Fibroblast of skin of left biceps (primary cell): ENCODE measurements around the gene B3GALT4.
A peak's percentile ranks its signal among the peaks of the same experiment; 100 is the strongest.
"Not testable (repeated sequence)": the region's sequence is repeated elsewhere in the genome, so short reads cannot be mapped to it uniquely, and the experiment has no call there.

Experiments used
- DNase-seq, 2 experiments: peaks; one replicate each; pipeline ENCODE4 v3.0.0-alpha.2; 2013; ENCODE audit warnings: low read depth in 2 of 2

B3GALT4 gene

DNA sequence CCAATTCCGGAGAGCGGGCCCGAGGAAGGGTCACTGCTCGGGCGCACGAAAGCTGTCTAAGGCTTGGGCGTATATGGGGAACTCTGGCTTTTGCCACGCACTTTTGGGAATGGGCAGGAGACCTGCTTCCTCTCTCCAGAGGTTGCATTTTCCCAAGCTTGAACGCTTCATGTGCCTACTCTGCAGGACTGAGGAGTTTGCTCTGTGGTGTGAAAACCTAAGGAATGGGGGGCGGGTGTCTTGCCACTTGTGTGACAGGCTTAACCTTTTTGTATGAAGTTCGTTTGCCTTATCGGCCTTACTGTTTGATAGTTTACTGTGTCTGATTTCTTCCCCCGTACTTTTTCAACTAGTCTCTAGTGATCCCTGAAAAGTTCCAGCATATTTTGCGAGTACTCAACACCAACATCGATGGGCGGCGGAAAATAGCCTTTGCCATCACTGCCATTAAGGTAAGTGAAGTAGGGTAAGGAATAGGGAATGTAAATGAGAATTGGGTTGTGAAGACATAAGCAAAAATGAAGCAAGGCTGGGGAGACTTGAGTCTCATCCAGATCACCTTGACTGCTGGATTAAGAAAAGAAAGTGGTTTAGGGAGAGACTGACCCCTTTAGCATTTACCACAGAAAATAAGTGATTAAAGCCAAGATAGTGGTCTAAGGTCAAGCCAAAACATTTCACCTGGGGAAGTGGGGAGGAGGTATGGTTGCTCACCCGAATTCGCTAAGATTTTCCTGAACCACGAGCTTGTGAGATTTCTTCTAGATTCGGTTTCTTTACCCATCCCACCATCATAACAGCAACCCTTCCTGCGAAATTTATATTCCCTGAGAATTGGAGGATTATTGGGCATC, 4.4 kb upstream of the B3GALT4 start:
- no peak for DNase-seq

DNA sequence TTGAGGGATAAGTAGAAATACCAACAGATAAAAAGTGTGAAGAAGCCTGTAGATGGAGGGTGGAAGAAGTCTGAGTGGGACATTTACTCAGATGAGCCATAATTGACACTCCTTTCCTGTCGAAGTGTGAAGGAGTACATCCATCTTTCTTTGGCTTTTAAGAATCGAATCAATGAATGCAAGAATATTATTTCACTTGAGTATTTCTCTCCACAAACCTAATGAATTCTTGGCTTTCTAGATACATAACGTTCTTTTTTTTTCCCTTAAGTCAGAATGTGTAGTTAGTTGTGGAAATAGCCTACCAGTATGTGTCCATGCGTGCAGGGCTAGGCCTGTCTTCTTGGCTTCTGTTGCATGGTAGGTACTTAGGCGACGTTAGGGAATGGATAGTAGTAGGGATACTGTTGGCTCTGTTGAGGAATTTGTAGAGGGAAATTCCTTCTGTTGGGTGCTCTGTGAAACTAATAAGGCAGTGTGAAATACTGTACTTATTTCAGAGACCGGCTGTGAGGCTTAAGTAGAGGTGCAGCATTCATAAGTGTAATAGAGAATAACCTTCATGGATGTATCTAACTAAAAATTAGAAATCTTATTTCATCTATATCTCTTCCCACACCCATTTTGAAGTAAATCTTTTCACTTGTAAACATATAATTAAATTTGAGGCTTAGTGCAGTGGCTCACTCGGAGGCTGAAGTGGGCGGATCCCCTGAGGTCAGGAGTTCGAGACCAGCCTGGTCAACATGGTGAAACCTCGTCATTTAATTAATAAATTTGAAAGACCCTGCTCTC, 3.6 kb upstream of the B3GALT4 start:
- no peak for DNase-seq

DNA sequence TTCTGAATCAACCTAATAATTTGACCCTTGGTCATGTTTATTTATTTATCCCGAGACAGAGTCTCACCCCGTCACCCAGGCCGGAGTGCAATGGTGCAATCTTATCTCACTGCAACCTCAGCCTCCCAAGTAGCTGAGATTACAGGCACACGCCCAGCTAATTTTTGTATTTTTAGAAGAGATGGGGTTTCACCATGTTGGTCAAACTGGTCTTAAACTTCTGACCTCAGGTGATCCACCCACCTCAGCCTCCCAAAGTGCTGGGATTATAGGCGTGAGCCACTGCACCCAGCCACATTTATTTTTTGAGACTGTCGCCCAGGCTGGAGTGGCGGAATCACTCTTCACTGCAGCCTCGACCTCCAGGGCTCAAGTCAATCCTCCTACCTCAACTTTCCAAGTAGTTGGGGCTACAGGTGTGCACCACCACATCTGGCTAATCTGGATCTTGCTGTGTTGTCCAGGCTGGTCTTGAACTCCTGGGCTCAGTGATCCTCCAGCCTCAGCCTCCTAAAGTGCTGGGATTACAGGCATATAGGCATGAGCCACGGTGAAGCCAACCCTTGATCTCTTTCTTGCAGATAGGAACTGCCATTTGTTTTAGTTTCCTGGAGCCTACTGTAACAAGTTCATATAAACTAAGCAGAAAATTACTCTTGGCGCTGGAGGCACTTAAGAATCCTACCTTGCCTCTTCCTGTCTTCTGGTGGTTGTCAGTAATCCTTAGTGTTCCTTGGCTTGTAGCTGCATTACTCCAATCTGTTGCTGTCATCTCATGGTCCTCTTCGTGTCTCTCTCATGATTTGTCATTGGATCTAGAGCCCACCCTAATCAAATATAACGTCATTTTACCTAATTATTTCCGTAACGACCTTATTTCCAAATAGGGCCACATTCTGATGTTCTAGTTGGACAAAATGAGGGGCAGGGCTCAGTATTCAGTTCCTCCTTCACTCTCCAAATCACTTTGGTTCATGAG, 2.7 kb upstream of the B3GALT4 start:
- no peak for DNase-seq

DNA sequence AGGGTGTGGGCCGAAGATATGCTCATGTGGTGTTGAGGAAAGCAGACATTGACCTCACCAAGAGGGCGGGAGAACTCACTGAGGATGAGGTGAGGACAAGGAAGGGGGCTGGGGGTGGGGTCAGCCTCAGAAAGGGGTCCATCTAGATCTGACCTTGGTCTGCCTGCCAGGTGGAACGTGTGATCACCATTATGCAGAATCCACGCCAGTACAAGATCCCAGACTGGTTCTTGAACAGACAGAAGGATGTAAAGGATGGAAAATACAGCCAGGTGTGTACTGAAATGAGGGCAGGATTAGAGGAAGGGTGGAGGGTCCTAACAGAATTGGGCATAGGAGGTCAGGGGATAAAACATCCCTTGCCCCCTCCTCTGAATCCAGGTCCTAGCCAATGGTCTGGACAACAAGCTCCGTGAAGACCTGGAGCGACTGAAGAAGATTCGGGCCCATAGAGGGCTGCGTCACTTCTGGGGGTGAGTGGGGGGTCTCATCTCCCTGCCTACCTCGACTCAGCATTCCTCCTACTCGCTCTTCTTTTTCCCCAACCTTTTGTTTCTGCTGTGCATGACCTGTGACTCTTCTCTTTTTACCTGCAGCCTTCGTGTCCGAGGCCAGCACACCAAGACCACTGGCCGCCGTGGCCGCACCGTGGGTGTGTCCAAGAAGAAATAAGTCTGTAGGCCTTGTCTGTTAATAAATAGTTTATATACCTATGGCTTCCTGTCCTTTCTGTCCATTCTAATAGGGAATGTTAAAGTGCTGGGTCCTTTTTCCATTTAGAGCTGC, 935 bp upstream of the B3GALT4 start:
- not testable (repeated sequence) for DNase-seq

DNA sequence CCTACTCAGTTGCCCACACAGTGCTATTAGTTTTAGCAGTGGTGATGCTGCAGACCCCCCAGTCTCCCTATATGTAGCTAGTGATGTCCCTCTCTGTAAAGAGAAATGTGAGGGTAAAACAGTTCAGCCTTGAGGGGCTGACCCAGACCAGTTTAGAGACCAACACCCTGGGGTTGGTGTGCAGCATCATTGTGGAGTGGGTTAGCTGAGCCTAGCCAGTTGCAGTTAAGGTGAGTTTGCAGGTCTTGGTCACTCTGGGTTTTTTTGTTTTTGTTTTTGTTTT, 401 bp upstream of the B3GALT4 start:
- no peak for DNase-seq

DNA sequence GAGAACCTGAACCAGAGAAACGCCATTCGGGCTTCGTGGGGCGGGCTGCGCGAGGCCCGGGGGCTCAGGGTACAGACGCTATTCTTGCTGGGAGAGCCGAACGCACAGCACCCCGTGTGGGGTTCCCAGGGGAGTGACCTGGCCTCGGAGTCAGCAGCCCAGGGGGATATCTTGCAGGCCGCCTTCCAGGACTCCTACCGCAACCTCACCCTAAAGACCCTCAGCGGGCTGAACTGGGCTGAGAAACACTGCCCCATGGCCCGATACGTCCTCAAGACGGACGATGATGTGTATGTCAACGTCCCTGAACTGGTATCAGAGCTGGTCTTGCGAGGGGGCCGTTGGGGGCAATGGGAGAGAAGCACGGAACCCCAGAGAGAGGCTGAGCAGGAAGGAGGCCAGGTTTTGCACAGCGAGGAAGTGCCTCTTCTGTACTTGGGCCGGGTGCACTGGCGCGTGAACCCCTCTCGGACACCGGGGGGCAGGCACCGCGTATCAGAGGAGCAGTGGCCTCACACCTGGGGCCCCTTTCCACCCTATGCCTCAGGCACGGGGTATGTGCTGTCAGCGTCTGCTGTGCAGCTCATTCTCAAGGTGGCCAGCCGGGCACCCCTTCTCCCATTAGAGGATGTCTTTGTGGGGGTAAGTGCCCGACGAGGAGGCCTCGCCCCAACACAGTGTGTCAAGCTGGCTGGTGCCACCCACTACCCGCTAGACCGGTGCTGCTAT, 904 bp downstream of the B3GALT4 start:
- DNase-seq: no peak

DNA sequence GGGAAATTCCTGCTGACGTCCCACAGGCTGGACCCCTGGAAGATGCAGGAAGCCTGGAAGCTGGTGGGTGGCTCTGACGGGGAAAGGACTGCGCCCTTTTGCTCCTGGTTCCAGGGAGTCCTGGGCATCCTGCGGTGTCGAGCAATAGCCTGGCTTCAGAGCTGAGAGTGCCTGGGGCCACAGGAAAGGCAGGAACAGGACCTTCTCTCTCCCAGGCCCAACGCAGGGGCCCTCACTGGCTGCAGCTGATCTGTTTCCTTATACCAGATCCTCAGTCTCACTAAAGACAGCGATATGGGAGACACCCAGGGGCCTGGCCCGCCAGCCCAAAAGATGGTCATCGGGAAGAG, 1.4 kb downstream of the B3GALT4 start:
- DNase-seq: no peak

DNA sequence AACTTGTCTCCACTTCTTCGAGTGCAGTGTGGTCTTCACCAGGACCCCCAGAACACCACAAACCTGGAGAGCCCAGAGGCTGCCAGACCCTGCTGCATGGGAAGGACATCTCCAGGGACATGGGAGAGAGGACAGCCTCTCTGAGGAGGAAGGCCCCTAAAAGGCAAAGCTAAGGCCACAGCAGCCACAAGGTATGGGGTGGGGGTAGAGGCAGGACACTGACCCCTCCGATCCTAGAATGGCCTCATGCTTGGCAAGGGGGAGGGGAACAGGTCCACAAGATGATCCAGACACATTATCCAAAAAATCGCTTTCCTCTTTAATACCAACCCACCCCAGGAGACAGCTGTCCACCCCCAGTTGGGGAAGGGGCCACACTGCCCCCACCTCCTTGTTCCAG, 1.9 kb downstream of the B3GALT4 start:
- no peak for DNase-seq

DNA sequence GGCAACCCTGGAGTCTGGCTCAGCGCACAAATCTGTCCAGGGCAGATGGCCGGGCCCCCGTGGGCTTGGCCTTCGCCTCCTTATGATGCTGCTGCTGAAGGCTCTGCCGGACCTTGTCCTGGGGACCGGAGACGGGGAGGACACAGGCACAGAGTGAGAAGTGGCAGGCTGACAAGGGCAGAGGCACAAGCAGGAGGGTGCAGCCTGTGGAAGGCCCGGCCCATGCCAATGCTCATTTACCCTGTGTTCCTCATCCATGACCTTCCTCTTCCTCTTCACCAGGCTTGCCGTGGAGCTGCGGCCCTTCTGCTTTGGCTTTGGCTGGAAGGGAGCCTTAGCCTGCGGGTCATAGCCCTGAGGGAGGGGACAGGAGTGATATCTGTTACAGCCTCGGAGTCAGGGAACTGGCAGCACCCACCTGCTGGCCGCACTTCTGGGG, 2.4 kb downstream of the B3GALT4 start:
- DNase-seq: no peak

DNA sequence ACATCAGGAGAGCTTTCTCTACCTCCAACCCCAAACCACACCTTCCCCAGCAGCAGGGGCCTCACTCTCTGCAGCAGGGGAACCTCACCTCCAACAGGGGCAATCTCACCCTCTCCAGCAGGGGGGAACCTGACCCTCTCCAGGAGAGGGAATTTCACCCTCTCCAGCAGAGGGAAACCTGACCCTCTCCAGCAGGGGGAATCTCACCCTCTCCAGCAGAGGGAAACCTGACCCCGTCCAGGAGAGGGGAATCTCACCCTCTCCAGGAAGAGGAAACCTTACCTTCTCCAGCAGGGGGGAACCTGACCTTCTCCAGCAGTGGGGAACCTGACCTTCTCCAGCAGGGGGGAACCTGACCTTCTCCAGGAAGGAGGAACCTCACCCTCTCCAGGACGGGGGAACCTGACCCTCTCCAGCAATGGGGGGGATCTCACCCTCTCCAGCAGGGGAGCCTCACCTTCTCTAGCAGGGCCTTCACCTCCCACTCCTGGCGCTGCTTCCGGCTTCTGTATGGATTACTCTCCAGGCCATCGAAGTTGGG, 3.1 kb downstream of the B3GALT4 start:
- no peak for DNase-seq

DNA sequence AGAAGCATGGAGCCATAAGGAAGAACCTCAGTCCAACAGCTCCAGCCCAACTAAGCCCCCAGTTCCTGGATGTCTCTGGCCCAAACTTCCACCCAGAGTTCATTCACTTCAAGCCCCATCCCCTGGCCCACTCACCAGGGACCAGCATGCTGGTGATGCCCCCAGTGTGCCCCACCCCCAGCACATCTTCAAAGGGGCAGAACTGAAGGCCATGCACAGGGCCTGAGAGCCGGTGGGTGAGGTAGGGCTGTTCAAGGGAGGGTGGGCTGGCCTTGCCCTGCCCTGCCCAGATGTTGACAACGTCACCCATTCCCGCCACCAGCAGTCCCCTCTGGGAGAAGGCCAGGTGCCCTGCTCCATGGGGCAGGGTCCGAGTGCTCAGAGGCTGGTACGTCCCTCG, 3.6 kb downstream of the B3GALT4 start:
- no peak for DNase-seq

DNA sequence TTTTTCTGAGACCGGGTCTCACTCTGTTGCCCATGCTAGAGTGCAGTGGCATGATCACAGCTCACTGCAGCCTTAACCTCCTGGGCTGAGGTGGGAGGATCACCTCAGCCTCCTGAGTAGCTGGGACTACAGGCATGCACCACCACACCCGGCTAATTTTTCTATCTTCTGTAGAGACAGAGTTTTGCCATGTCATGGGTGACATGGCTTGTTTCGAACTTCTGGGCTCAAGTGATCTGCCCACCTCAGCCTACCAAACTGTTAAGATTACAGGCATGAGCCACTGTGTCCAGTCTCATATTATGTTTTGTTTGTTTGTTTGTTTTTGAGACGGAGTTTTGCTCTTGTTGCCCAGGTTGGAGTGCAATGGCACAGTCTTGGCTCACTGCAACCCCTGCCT, 8.3 kb downstream of the B3GALT4 start:
- not testable (repeated sequence) for DNase-seq

DNA sequence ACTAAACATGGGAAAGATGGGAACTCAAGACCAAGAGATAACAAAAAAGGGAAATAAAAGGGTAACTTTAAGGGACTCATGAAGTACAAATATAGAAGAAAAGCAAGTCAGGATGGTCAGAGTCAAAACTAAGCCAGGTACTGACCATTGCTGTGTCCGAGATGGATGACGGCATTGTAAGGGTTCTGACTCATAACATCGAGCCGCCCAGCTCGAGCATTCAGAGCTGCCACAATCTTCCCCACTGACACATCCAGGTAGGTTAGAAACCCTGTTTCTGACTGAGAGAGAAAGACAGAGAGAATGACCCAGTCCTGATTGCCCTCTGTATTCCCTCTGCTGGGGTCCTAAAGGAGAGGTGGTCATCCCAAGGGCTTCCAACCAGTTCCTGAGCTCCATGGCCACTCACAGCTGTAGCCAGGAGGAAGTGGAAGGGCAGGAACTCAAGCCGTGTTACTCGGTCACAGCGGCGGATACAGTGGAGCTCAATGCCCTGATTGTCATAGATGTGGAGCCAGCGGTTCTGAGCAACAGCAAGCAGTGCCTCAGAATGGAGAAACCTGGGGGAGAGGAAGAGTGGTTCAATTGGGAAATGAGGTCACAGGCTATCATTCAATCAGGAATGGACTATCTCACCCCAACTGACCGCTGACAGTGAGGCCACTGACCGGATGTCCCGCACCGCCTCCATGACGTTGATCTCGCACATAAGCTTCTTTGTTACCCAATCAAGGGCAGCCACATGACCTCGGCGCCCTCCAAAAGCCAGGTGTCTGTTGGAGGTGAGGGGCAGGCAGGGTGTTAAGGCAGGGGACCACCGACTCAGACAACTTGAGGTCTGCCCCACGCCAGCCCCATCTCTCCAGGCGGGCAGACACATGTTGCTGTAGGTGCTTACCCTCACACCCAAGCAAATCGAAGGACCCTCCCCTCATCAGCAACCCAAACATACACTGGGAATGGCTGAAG, 10.3 kb downstream of the B3GALT4 start:
- DNase-seq: no peak

DNA sequence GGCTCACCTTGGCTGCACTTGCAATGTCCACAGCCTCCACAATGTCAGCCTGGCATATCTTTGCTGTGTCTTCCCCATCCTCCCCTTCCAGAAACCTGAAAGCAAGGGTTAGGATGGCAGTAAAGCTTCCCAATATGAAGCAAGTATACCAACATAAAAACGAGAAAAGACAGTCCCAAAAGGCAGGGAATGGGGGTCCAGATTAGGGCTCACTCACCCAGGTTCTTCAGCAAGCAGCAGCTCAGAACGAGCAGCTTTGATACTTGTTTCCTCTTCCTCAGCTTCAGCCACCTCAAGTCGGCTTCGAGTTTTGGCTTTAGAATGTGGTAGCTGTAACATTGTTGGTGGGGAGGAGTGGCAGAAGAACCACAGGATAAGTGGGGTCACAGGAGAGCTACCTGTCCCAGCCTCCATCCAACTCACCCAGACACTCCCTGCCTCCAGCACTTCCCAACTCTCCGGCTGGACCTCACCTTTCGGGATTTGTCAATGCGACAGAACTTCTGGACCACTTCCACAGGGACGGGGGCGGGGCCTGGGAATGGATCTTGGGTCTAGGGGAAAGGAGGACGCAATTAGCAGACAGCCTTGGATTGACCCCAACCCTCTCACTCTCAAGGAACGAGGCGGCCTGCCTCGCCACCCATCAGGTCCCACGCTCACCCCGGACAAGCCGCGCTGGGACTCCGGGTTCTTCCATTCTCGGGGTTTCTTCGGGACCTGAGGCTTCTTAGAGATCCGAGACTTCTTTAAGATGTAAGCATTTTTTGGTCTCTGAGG, 11.4 kb downstream of the B3GALT4 start:
- no peak for DNase-seq

DNA sequence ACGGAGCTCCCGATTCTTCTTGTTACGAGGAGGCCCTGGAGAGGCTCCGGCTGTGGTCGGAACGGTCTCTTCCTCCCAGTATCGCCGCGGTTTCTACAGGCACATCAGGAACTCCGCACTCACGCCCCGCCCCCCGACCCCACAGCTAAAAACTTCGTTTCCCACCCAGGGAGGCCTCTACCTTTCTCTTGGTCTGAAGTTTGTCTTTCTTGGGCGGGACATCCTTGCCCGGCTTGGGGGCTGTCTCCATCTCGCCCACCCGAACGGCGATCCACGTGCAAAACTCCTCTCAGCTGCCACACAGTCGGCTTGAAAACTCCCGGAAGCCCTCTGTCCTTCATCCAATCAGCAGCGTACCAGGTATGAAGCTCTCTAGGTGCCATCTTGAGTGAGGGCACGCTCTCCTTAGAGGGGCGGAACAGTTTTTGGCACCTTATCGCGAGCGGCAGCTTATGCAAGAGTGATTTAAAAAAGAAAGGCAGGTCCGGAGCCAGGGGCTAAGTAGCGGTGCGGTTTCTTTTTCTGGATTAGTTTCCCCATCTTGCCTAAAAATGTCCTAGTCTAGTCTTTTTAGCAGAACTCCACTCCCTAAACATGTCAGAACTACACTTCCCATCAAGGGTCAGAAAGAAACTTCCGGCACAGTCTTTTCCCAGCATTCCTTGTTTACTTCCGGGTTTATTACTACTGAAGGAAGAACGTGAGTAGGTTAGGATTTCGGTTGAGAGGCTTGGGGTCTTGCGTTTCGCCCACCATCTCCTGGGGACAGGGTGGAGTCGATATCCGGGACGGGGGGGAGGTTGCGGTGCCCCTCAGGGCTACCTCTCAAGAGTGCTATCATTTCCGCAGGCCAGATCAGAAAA, 12.2 kb downstream of the B3GALT4 start, which contains the start of the genes PFDN6 and WDR46:
PFDN6 (plus strand) TSS at position 681 of the 863 bp plus-strand sequence. CDS start 256 bp downstream, outside the sequence.
WDR46 (minus strand) TSS at position 319 of the 863 bp plus-strand sequence; CDS start at position 250, 69 bp downstream.
- DNase-seq: peak; percentile 59 to 67

DNA sequence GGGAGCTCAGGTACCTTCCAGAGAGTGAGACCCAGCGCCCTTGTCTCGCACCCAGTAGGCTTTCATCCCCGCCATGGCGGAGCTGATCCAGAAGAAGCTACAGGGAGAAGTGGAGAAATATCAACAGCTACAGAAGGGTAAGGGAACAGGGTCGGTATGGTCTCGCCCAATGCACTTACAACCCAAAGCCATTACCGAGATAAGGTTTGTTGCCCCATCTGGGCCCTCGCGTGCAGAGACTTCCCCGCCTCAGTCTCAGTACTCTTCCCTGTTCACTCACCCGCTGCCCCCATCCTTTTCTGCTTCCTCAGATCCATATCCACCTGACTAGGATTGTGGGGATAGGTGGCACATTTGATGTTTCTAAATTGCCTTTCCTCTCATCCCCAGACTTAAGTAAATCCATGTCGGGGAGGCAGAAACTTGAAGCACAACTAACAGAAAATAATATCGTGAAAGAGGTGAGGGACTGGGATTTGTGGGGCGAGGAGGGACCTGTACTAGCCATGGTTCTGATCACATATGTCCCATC, 12.9 kb downstream of the B3GALT4 start:
- no peak for DNase-seq

DNA sequence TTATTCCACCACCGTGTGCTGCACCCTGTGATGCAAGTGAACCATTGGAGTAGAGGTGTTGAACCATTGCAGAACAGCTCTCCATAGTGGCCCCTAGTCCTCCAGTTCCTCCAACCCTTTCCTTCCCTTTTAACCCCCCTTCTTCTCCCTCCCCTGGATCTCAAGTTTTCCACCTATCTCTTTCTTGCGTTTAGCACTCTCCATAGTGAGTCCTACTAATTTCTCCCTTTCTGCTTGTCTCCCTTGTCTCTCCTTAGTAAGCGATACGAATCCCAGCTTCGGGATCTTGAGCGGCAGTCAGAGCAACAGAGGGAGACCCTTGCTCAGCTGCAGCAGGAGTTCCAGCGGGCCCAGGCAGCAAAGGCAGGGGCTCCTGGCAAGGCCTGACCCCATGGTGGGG, 13.5 kb downstream of the B3GALT4 start:
- no peak for DNase-seq
